ENCODE measurements around the gene ADAMTS4.

ADAMTS4 gene

GRCh38 chr1:161145832-161146231, 53.0 kb downstream of the ADAMTS4 start:
- no peak for DNase-seq (ENCODE audit: low read depth in 2 of 2)

GRCh38 chr1:161140755-161141400, 58.0 kb downstream of the ADAMTS4 start:
- no peak for DNase-seq (ENCODE audit: low read depth in 2 of 2)

GRCh38 chr1:161139766-161140165, 59.1 kb downstream of the ADAMTS4 start:
- peak in 1 of 2 donors; percentile 32 for DNase-seq (ENCODE audit: low read depth in 2 of 2)

GRCh38 chr1:161138431-161138830, 60.4 kb downstream of the ADAMTS4 start:
- no peak for DNase-seq (ENCODE audit: low read depth in 2 of 2)

GRCh38 chr1:161137881-161138280, 61.0 kb downstream of the ADAMTS4 start:
- DNase-seq (ENCODE audit: low read depth in 2 of 2) = no peak

All from activated CD4-positive, alpha-beta T cell treated with anti-CD3 and anti-CD28 coated beads for 24 hours (primary cell).